Body of pancreas (tissue), 4 donors: Measurements from ENCODE around the gene PPARA. TPM values are rescaled to one million over a fixed set of nuclear protein-coding genes. Genes with fewer than 3 reads are reported as not detected.

ENCODE experiments used
- ATAC-seq: fragments of 150-250 bp; one replicate; pipeline ENCODE4 v1.9.1; 2016
- DNase-seq, 4 donors: peaks; one replicate each; pipeline ENCODE4 v3.0.0-alpha.2; 2019
- H3K27ac ChIP-seq, 4 donors: fragments of 200-600 bp; sonication (generic); 1 replicate in 3 of 4; 2 replicates in 1 of 4; pipeline versions ENCODE4 v1.5.1 to v1.6.1; 2016 to 2019; ENCODE audit warnings: mild to moderate bottlenecking in 1 of 4, mixed read lengths in 1 of 4, moderate library complexity in 1 of 4
- H3K27me3 ChIP-seq, 2 donors: fragments of 200-600 bp; sonication (generic); one replicate each; pipeline ENCODE4 v1.6.0; 2016; ENCODE audit warnings: mild to moderate bottlenecking in 1 of 2
- H3K36me3 ChIP-seq, 2 donors: fragments of 200-600 bp; sonication (generic); replicated peaks in 1 of 2; 2 replicates each; pipeline ENCODE4 v1.5.1; 2016; ENCODE audit warnings: low read depth in 2 of 2; ENCODE audit not compliant: insufficient read depth in 1 of 2
- H3K4me1 ChIP-seq: fragments of 200-600 bp; sonication (generic); one replicate; pipeline ENCODE4 v1.6.0; 2016
- H3K4me3 ChIP-seq, 2 donors: fragments of 200-600 bp; sonication (generic); 1 replicate in 1 of 2; 2 replicates in 1 of 2; pipeline ENCODE4 v1.5.1; 2016 to 2019
- H3K9me3 ChIP-seq, 3 donors: fragments of 200-600 bp; sonication (generic); 1 replicate in 2 of 3; 2 replicates in 1 of 3; pipeline ENCODE4 v1.5.1; 2016
- CTCF ChIP-seq, 7 experiments: fragments of 450-650 bp in 4 of 7; fragments of 200-600 bp in 3 of 7; sonication (generic) in 3 of 7; IDR thresholded peaks; one replicate each; pipeline ENCODE4 v1.5.1; 2016 to 2019; ENCODE audit warnings: antibody characterized with exemption in 7 of 7
- POLR2A ChIP-seq, 3 donors: fragments of 450-650 bp; IDR thresholded peaks; one replicate each; pipeline ENCODE4 v1.6.1; 2016; ENCODE audit warnings: antibody characterized with exemption in 3 of 3, mild to moderate bottlenecking in 2 of 3
- WGBS, 2 donors: methylation state at CpG; one replicate each; pipeline ENCODE4 v1.1.5; 2017; 5-methylcytosine and 5-hydroxymethylcytosine counted together
- intact Hi-C: fragments of 100-400 bp; cut with DNase I; formaldehyde crosslinking; loops from one replicate; pipeline ENCODE4 v1.15.1; 2023
- total RNA-seq, 2 donors: library from RNA; depleted of rRNA; stranded (reverse); fragments of >200 nt; gene quantifications; one replicate each; pipeline ENCODE4 v1.1.0, GENCODE V29; 2016

The PPARA gene
- total RNA-seq, 2 donors from 2014 or later, result 15.8 to 19.8 TPM

- Histone ChIP-seq H3K36me3 (peaks cover 0 to 2% of the 10 kb centered on the region in 2 donors), H3K4me1 (peaks cover 20% of the 10 kb centered on the region), H3K27me3 (no peaks in the 10 kb centered on the region), H3K4me3 (no peak overlapping the region), H3K9me3 (no peaks in the 10 kb centered on the region), H3K27ac (peak overlapping the region in 3 of 4 donors; percentile 26 to 51 (median 43))
- TF ChIP-seq POLR2A (IDR thresholded peaks at IDR 0.05) (no peak), CTCF (IDR thresholded peaks at IDR 0.05) (no peak)
- peak in 2 of 4 donors; percentile 52 to 55 for DNase-seq
- WGBS, 2 donors, result 33% methylated on average over 5 of the region's 5 CpGs
- intact Hi-C loops, result loop anchor here (10.0 kb wide), 1 partner anchor 87 kb away; the partner anchor contains the start of gene PPARA
- no peak for ATAC-seq
These were observed 91.2 kb downstream of the PPARA start for GRCh38 chr22:46241396-46242007.

DNA sequence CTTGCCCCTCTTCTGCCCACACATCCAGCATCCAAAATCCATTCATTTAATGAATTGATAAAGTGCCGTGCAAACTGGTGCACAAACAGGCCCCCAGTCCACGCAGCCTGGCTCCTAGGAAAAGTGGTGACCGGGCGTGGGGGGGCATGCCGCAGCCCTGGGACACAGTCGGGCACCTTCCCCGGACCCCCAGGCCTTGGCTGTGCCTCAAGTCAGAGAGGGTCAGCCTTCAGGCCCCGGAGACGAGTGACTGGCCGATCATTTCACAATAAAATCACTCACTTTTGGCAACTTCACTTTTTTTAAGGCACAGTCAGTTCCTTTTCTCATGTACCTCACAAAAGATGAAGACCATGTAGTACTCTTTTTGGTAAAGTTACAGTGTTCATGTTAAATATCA, 91.8 kb downstream of the PPARA start:
- Histone ChIP-seq H3K36me3 (peaks cover 0 to 2% of the 10 kb centered on the region in 2 donors), H3K27me3 (no peaks in the 10 kb centered on the region), H3K4me1 (peaks cover 20% of the 10 kb centered on the region), H3K4me3 (no peak overlapping the region), H3K9me3 (no peaks in the 10 kb centered on the region), H3K27ac (no peak overlapping the region)
- ATAC-seq (no peak), DNase-seq (no peak)
- TF ChIP-seq CTCF (IDR thresholded peaks at IDR 0.05) (no peak), POLR2A (IDR thresholded peaks at IDR 0.05) (no peak)
- 79 to 86% methylated on average over 10 of the region's 10 CpGs for WGBS, 2 donors
- intact Hi-C loops, result loop anchor here (10.0 kb wide), 1 partner anchor 87 kb away; the partner anchor contains the start of gene PPARA

- 90 to 93% methylated on average over 4 to 9 of the region's 9 CpGs for WGBS, 2 donors
- Histone ChIP-seq H3K4me3 (no peak overlapping the region), H3K9me3 (no peaks in the 10 kb centered on the region), H3K27me3 (no peaks in the 10 kb centered on the region), H3K27ac (no peak overlapping the region), H3K4me1 (peaks cover 25% of the 10 kb centered on the region), H3K36me3 (no peaks in the 10 kb centered on the region)
- intact Hi-C loops, result loop anchor here (10.0 kb wide), 1 partner anchor 90 kb away; the partner anchor contains the start of gene PPARA
- TF ChIP-seq POLR2A (IDR thresholded peaks at IDR 0.05) (no peak), CTCF (IDR thresholded peaks at IDR 0.05) (no peak)
- ATAC-seq (no peak), DNase-seq (no peak)
These were observed 94.4 kb downstream of the PPARA start for GRCh38 chr22:46244771-46245170.

GRCh38 chr22:46245511-46245910, 95.2 kb downstream of the PPARA start:
- no peaks in the 10 kb centered on the region for H3K36me3 ChIP-seq
- ATAC-seq (no peak), DNase-seq (peak in 3 of 4 donors; percentile 20 to 49 (median 25))
- TF ChIP-seq CTCF (IDR thresholded peaks at IDR 0.05) (no peak), POLR2A (IDR thresholded peaks at IDR 0.05) (no peak)
- intact Hi-C loops, result loop anchor here (10.0 kb wide), 1 partner anchor 91 kb away; the partner anchor contains the start of gene PPARA
- peaks cover 25% of the 10 kb centered on the region for H3K4me1 ChIP-seq
- 73% methylated on average over 9 to 16 of the region's 16 CpGs for WGBS, 2 donors
- no peaks in the 10 kb centered on the region for H3K27me3 ChIP-seq
- no peak overlapping the region for H3K27ac ChIP-seq
- no peak overlapping the region for H3K4me3 ChIP-seq
- no peaks in the 10 kb centered on the region for H3K9me3 ChIP-seq

- no peak overlapping the region for H3K4me3 ChIP-seq
- TF ChIP-seq CTCF (IDR thresholded peaks at IDR 0.05), result no peak
- TF ChIP-seq POLR2A (IDR thresholded peaks at IDR 0.05), result no peak
- peaks cover 24% of the 10 kb centered on the region for H3K4me1 ChIP-seq
- intact Hi-C loops, result loop anchor here (10.0 kb wide), 1 partner anchor 91 kb away; the partner anchor contains the start of gene PPARA
- DNase-seq, result no peak
- H3K27me3 ChIP-seq, result no peaks in the 10 kb centered on the region
- WGBS, 2 donors, result 87 to 94% methylated on average over 10 of the region's 10 CpGs
- no peaks in the 10 kb centered on the region for H3K36me3 ChIP-seq
- H3K9me3 ChIP-seq, result no peaks in the 10 kb centered on the region
- ATAC-seq, result no peak
- H3K27ac ChIP-seq, result no peak overlapping the region
These were observed 95.9 kb downstream of the PPARA start for GRCh38 chr22:46246178-46246577.
